Measurements from ENCODE around the gene ARL3.
A peak's percentile ranks its signal among the peaks of the same experiment; 100 is the strongest.

Gene ARL3

GRCh38 chr10:102627291-102627735 lies 86.9 kb downstream of the ARL3 start:
- TF ChIP-seq POLR2AphosphoS5 (IDR thresholded peaks at IDR 0.05; ENCODE audit: low read depth, low read length) (no peak), POU2F2 (IDR thresholded peaks at IDR 0.05; ENCODE audit: low read depth, low read length) (no peak), POLR2A (IDR thresholded peaks at IDR 0.05; ENCODE audit: low read depth, low read length) (no peak), SPI1 (IDR thresholded peaks at IDR 0.05; ENCODE audit: low read depth, low read length) (no peak), TAF1 (IDR thresholded peaks at IDR 0.05; ENCODE audit: low read depth, low read length) (no peak), PAX5 (IDR thresholded peaks at IDR 0.05; ENCODE audit: insufficient read depth, low read length, severe bottlenecking) (no peak)
- DNase-seq (ENCODE audit: insufficient read length, low spot score) (no peak), FAIRE-seq (peak; percentile 9)

- FAIRE-seq (no peak), DNase-seq (ENCODE audit: insufficient read length, low spot score) (no peak)
- no peak for TF ChIP-seq TAF1 (IDR thresholded peaks at IDR 0.05; ENCODE audit: low read depth, low read length)
Measured at GRCh38 chr10:102626026-102626685, 88.0 kb downstream of the ARL3 start.

DNA sequence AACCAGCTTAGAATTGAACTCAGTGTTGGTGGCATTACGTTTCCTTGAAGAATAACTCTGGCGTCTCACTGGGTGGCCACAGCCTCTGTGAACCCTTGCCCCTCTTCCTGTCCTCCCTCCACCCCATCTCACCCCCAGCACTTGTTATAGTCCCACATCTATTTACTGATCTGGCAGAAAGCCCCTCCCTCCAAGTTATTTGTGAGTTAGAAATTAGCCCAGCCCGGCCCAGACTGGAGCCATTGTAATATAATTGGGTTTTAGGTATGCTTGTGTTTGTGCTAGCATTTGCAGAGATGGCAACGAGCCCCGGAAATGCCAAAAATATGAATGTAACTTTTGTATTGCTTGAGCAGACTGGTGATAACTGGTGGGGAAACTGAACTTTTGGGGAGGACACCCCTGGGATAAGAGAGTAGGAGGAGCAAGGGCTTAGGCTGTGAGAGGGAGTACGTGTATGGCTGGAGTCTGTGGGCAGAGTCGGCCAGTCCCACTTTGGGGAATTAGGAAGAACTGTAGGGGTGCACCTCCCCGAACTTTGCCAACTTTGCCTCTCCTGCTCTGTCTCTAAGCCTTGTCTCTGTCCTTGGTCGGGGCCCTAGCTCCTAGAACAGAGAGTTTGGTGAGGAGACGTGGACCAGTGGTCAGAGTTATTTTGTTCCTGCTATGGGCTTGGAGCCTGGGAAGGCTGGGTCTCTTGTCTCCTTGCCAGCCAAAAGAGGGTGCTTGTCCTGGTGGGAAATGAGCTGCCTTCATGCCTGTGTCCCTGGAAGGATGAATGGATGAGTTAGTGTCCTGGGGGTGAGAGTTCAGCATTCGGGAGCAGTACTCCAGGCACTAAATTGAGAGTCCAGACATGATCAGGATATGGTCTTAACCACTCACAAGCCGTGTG lies 89.2 kb downstream of the ARL3 start:
- TF ChIP-seq TAF1 (IDR thresholded peaks at IDR 0.05; ENCODE audit: low read depth, low read length) (no peak), POU2F2 (IDR thresholded peaks at IDR 0.05; ENCODE audit: low read depth, low read length) (no peak), SPI1 (IDR thresholded peaks at IDR 0.05; ENCODE audit: low read depth, low read length) (no peak), POLR2A (IDR thresholded peaks at IDR 0.05; ENCODE audit: low read depth, low read length) (no peak), POLR2AphosphoS5 (IDR thresholded peaks at IDR 0.05; ENCODE audit: low read depth, low read length) (no peak), PAX5 (IDR thresholded peaks at IDR 0.05; ENCODE audit: insufficient read depth, low read length, severe bottlenecking) (no peak)
- DNase-seq (ENCODE audit: insufficient read length, low spot score) (no peak), FAIRE-seq (no peak)

DNA sequence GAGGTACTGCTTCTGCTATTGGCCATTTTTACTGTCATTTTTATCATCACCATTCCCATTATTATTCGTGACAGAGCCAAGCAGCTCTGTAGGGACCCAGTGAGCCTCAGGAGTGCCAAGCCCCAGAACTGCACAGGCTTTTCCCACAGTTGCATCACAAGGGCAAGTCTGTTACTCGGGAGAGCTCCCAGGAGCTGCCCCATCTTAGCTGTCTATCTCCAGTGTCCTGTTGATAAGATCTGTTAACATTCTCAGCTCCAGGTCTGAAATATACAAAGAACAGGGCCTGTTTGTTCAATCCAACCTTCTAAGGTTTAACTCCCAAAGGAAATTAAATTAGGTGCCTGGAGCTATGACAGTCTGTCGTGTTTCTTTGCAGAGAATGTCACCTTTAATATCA lies 90.1 kb downstream of the ARL3 start:
- DNase-seq (ENCODE audit: insufficient read length, low spot score), result no peak
- FAIRE-seq, result no peak
- no peak for TF ChIP-seq TAF1 (IDR thresholded peaks at IDR 0.05; ENCODE audit: low read depth, low read length)
- TF ChIP-seq POLR2AphosphoS5 (IDR thresholded peaks at IDR 0.05; ENCODE audit: low read depth, low read length), result no peak
- TF ChIP-seq POLR2A (IDR thresholded peaks at IDR 0.05; ENCODE audit: low read depth, low read length), result no peak
- no peak for TF ChIP-seq SPI1 (IDR thresholded peaks at IDR 0.05; ENCODE audit: low read depth, low read length)
- TF ChIP-seq POU2F2 (IDR thresholded peaks at IDR 0.05; ENCODE audit: low read depth, low read length), result no peak
- TF ChIP-seq PAX5 (IDR thresholded peaks at IDR 0.05; ENCODE audit: insufficient read depth, low read length, severe bottlenecking), result no peak
